Naive thymus-derived CD4-positive, alpha-beta T cell (primary cell): ENCODE data around the gene PTPRK. TPM values are rescaled to one million over a fixed set of nuclear protein-coding genes. Genes with fewer than 3 reads are reported as not detected.

Source experiments
- ATAC-seq: fragments of 150-1000 bp; cut with Tn5 transposase; 2 replicates; pipeline ENCODE4 v1.10.0; 2021; ENCODE audit warnings: mild to moderate bottlenecking, moderate library complexity
- CTCF ChIA-PET: fragments of 350-600 bp; sonication (Branson Sonifier 250); formaldehyde crosslinking; loops from one replicate; lab custom pipeline; 2021; ENCODE audit warnings: antibody characterized with exemption; lab: Charles Lee
- POLR2A ChIA-PET: fragments of 350-600 bp; sonication (Branson Sonifier 250); formaldehyde crosslinking; loops from one replicate; lab custom pipeline; 2021; ENCODE audit warnings: antibody characterized with exemption, inconsistent platforms; lab: Charles Lee
- DNase-seq, 9 donors: peaks; one replicate each; pipeline versions ENCODE4 v3.0.0 to v3.0.0-alpha.2; 2020 to 2022; ENCODE audit warnings: mixed read lengths in 1 of 9
- H3K27ac ChIP-seq: one replicate; pipeline ENCODE4 v1.7.0; 2013; ENCODE audit warnings: mild to moderate bottlenecking, low read depth, low read length, moderate library complexity
- H3K27me3 ChIP-seq, 2 donors: one replicate each; pipeline ENCODE4 v1.7.0; 2013; ENCODE audit warnings: low read length in 2 of 2, mild to moderate bottlenecking in 2 of 2, moderate library complexity in 2 of 2; ENCODE audit not compliant: control insufficient read depth in 2 of 2, insufficient read depth in 2 of 2
- H3K36me3 ChIP-seq, 3 experiments: 1 replicate in 2 of 3; 2 replicates in 1 of 3; pipeline ENCODE4 v1.7.0; 2013; ENCODE audit warnings: low read length in 3 of 3, mild to moderate bottlenecking in 3 of 3, moderate library complexity in 1 of 3; ENCODE audit not compliant: insufficient read depth in 3 of 3, control insufficient read depth in 2 of 3
- H3K4me1 ChIP-seq, 2 donors: one replicate each; pipeline ENCODE4 v1.7.0; 2013; ENCODE audit warnings: low read length in 2 of 2, mild to moderate bottlenecking in 2 of 2, moderate library complexity in 1 of 2; ENCODE audit not compliant: control insufficient read depth in 2 of 2, insufficient read depth in 2 of 2
- H3K4me3 ChIP-seq: 2 replicates; pipeline ENCODE4 v1.7.0; 2013; ENCODE audit warnings: mild to moderate bottlenecking, low read length
- H3K9me3 ChIP-seq, 3 experiments: 1 replicate in 2 of 3; 2 replicates in 1 of 3; pipeline ENCODE4 v1.7.0; 2013; ENCODE audit warnings: low read length in 3 of 3; ENCODE audit not compliant: control insufficient read depth in 2 of 3
- H3K27ac Mint-ChIP-seq, 9 donors: one replicate each; pipeline ENCODE4 v1.8.0; 2020 to 2022; ENCODE audit warnings: mixed read lengths in 9 of 9, mild to moderate bottlenecking in 8 of 9, moderate library complexity in 5 of 9, inconsistent platforms in 2 of 9
- H3K27me3 Mint-ChIP-seq, 5 donors: one replicate each; pipeline ENCODE4 v1.8.0; 2021 to 2022; ENCODE audit warnings: mixed read lengths in 5 of 5, mild to moderate bottlenecking in 1 of 5
- H3K36me3 Mint-ChIP-seq, 5 donors: one replicate each; pipeline ENCODE4 v1.8.0; 2020 to 2022; ENCODE audit warnings: mixed read lengths in 5 of 5, mild to moderate bottlenecking in 3 of 5, inconsistent platforms in 1 of 5
- H3K4me1 Mint-ChIP-seq, 7 donors: one replicate each; pipeline ENCODE4 v1.8.0; 2020 to 2022; ENCODE audit warnings: mixed read lengths in 7 of 7, mild to moderate bottlenecking in 3 of 7, inconsistent platforms in 1 of 7
- H3K4me3 Mint-ChIP-seq, 10 donors: one replicate each; pipeline ENCODE4 v1.8.0; 2020 to 2022; ENCODE audit warnings: mild to moderate bottlenecking in 10 of 10, mixed read lengths in 10 of 10, moderate library complexity in 6 of 10, inconsistent platforms in 2 of 10
- H3K9me3 Mint-ChIP-seq, 11 donors: one replicate each; pipeline ENCODE4 v1.8.0; 2020 to 2022; ENCODE audit warnings: mixed read lengths in 11 of 11, mild to moderate bottlenecking in 4 of 11, inconsistent platforms in 1 of 11, moderate library complexity in 1 of 11
- intact Hi-C, 2 donors: fragments of 100-400 bp; cut with micrococcal nuclease; formaldehyde crosslinking; loops; one replicate each; pipeline ENCODE4 v1.15.1; 2023
- polyA plus RNA-seq, 2 donors: library from polyadenylated mRNA; unstranded; fragments of 300-500 nt; fragmentation: Illumina TruSeq; gene quantifications; one replicate each; pipeline ENCODE4 v1.2.3, GENCODE V29; 2021
- total RNA-seq, 6 experiments: library from RNA in 5 of 6; stranded (reverse) in 5 of 6; gene quantifications; 1 replicate in 5 of 6; 2 replicates in 1 of 6; pipeline ENCODE4 v1.2.3 and lab custom pipeline; 2021 to 2026

The PTPRK gene
- total and polyA plus RNA-seq, 7 experiments from 2014 or later, result 1.3 to 6.5 (median 2.3) TPM

- no peak overlapping the region for H3K27ac ChIP-seq
- ATAC-seq (no peak), DNase-seq (no peak)
- H3K9me3 ChIP-seq, result no peaks in the 10 kb centered on the region
- no peaks in the 10 kb centered on the region for H3K36me3 ChIP-seq
- Mint-ChIP-seq H3K9me3 (peaks cover 0 to 3% (median 0%) of the 10 kb centered on the region in 11 donors), H3K27me3 (no peaks in the 10 kb centered on the region), H3K4me1 (peaks cover 0 to 18% (median 12%) of the 10 kb centered on the region in 7 donors), H3K36me3 (peaks cover 0 to 6% (median 0%) of the 10 kb centered on the region in 5 donors), H3K27ac (peak overlapping the region in 1 of 9 donors; percentile 5), H3K4me3 (peak overlapping the region in 1 of 10 donors; percentile 4)
- ChIA-PET CTCF (no interaction called here), POLR2A (no interaction called here)
- H3K4me3 ChIP-seq, result no peak overlapping the region
- intact Hi-C loops, result no loop called here
- H3K27me3 ChIP-seq, result no peaks in the 10 kb centered on the region
- H3K4me1 ChIP-seq, result no peaks in the 10 kb centered on the region
These were observed 267.8 kb downstream of the PTPRK start for GRCh38 chr6:128252341-128253176.

GRCh38 chr6:128251445-128252340 lies 268.7 kb downstream of the PTPRK start:
- ChIA-PET CTCF (no interaction called here), POLR2A (interaction anchor here (0.9 kb wide), 1 partner anchor 17 kb away, joined by 4 read pairs; no protein-coding TSS in a partner anchor)
- Mint-ChIP-seq H3K4me3 (no peak overlapping the region), H3K27ac (no peak overlapping the region), H3K4me1 (peaks cover 0 to 14% (median 12%) of the 10 kb centered on the region in 7 donors), H3K9me3 (peaks cover 0 to 3% (median 0%) of the 10 kb centered on the region in 11 donors), H3K36me3 (peaks cover 0 to 5% (median 0%) of the 10 kb centered on the region in 5 donors), H3K27me3 (no peaks in the 10 kb centered on the region)
- Histone ChIP-seq H3K9me3 (no peaks in the 10 kb centered on the region), H3K4me3 (no peak overlapping the region), H3K27me3 (no peaks in the 10 kb centered on the region), H3K4me1 (no peaks in the 10 kb centered on the region), H3K27ac (no peak overlapping the region), H3K36me3 (no peaks in the 10 kb centered on the region)
- intact Hi-C loops, result no loop called here
- DNase-seq (no peak), ATAC-seq (no peak)

- intact Hi-C loops, result no loop called here
- peaks cover 0 to 14% (median 12%) of the 10 kb centered on the region in 7 donors for H3K4me1 Mint-ChIP-seq
- H3K27ac Mint-ChIP-seq, result no peak overlapping the region
- peaks cover 0 to 5% (median 0%) of the 10 kb centered on the region in 5 donors for H3K36me3 Mint-ChIP-seq
- DNase-seq (no peak), ATAC-seq (no peak)
- Histone ChIP-seq H3K4me3 (no peak overlapping the region), H3K4me1 (no peaks in the 10 kb centered on the region), H3K36me3 (no peaks in the 10 kb centered on the region), H3K9me3 (no peaks in the 10 kb centered on the region), H3K27ac (no peak overlapping the region), H3K27me3 (no peaks in the 10 kb centered on the region)
- peaks cover 0 to 3% (median 0%) of the 10 kb centered on the region in 11 donors for H3K9me3 Mint-ChIP-seq
- ChIA-PET POLR2A (interaction anchor here (0.9 kb wide), 1 partner anchor 18 kb away, joined by 4 read pairs; no protein-coding TSS in a partner anchor), CTCF (interaction anchor here (0.7 kb wide), 1 partner anchor 15 kb away, joined by 4 read pairs; no protein-coding TSS in a partner anchor)
- H3K4me3 Mint-ChIP-seq, result no peak overlapping the region
- H3K27me3 Mint-ChIP-seq, result no peaks in the 10 kb centered on the region
These were observed 269.9 kb downstream of the PTPRK start for GRCh38 chr6:128250370-128251070.

- Histone ChIP-seq H3K27me3 (no peaks in the 10 kb centered on the region), H3K4me3 (no peak overlapping the region), H3K4me1 (no peaks in the 10 kb centered on the region), H3K36me3 (no peaks in the 10 kb centered on the region), H3K9me3 (no peaks in the 10 kb centered on the region), H3K27ac (no peak overlapping the region)
- ChIA-PET POLR2A (no interaction called here), CTCF (interaction anchor here (0.7 kb wide), 1 partner anchor 16 kb away, joined by 4 read pairs; no protein-coding TSS in a partner anchor)
- no peak for DNase-seq
- no peak for ATAC-seq
- no peak overlapping the region for H3K4me3 Mint-ChIP-seq
- H3K27me3 Mint-ChIP-seq, result no peaks in the 10 kb centered on the region
- H3K4me1 Mint-ChIP-seq, result peaks cover 0 to 14% (median 13%) of the 10 kb centered on the region in 7 donors
- peaks cover 0 to 3% (median 0%) of the 10 kb centered on the region in 11 donors for H3K9me3 Mint-ChIP-seq
- peak overlapping the region in 1 of 9 donors; percentile 10 for H3K27ac Mint-ChIP-seq
- peaks cover 0 to 5% (median 0%) of the 10 kb centered on the region in 5 donors for H3K36me3 Mint-ChIP-seq
- intact Hi-C loops, result no loop called here
These were observed 271.0 kb downstream of the PTPRK start for GRCh38 chr6:128249429-128249828.

- ChIA-PET POLR2A (no interaction called here), CTCF (no interaction called here)
- H3K4me3 ChIP-seq, result no peak overlapping the region
- ATAC-seq, result no peak
- H3K9me3 Mint-ChIP-seq, result peaks cover 0 to 3% (median 0%) of the 10 kb centered on the region in 11 donors
- H3K9me3 ChIP-seq, result no peaks in the 10 kb centered on the region
- DNase-seq, result no peak
- H3K27ac Mint-ChIP-seq, result no peak overlapping the region
- no peak overlapping the region for H3K27ac ChIP-seq
- H3K36me3 ChIP-seq, result no peaks in the 10 kb centered on the region
- intact Hi-C loops, result no loop called here
- no peaks in the 10 kb centered on the region for H3K27me3 ChIP-seq
- H3K4me1 Mint-ChIP-seq, result peaks cover 0 to 4% (median 0%) of the 10 kb centered on the region in 7 donors
- no peak overlapping the region for H3K4me3 Mint-ChIP-seq
- no peaks in the 10 kb centered on the region for H3K27me3 Mint-ChIP-seq
- H3K4me1 ChIP-seq, result no peaks in the 10 kb centered on the region
- peaks cover 0 to 5% (median 0%) of the 10 kb centered on the region in 5 donors for H3K36me3 Mint-ChIP-seq
These were observed 273.7 kb downstream of the PTPRK start for GRCh38 chr6:128246472-128247260.
